HUES6 (cell line): ENCODE data around the gene MRPL21.
"Not testable (repeated sequence)": the region's sequence is repeated elsewhere in the genome, so short reads cannot be mapped to it uniquely, and the experiment has no call there.

Experiments
- H3K27ac ChIP-seq: 2 replicates; pipeline ENCODE4 v1.7.0; 2013; ENCODE audit warnings: low read depth, mild to moderate bottlenecking, low read length, inconsistent platforms
- H3K27me3 ChIP-seq: 2 replicates; pipeline ENCODE4 v1.6.1; 2013; ENCODE audit warnings: low read length; ENCODE audit not compliant: control insufficient read depth, insufficient read depth
- H3K36me3 ChIP-seq: 2 replicates; pipeline ENCODE4 v1.6.1; 2013; ENCODE audit warnings: low read length; ENCODE audit not compliant: control insufficient read depth, insufficient read depth
- H3K4me1 ChIP-seq: 2 replicates; pipeline ENCODE4 v1.6.1; 2013; ENCODE audit warnings: low read length; ENCODE audit not compliant: control insufficient read depth, insufficient read depth
- H3K4me3 ChIP-seq: 2 replicates; pipeline ENCODE4 v1.5.1; 2013; ENCODE audit warnings: low read depth, low read length
- H3K9ac ChIP-seq: one replicate; pipeline ENCODE4 v1.6.1; 2013; ENCODE audit warnings: mild to moderate bottlenecking, low read length
- H3K9me3 ChIP-seq: 2 replicates; pipeline ENCODE4 v1.6.1; 2013; ENCODE audit warnings: low read depth, low read length; ENCODE audit not compliant: control insufficient read depth, insufficient read depth

Gene MRPL21

DNA sequence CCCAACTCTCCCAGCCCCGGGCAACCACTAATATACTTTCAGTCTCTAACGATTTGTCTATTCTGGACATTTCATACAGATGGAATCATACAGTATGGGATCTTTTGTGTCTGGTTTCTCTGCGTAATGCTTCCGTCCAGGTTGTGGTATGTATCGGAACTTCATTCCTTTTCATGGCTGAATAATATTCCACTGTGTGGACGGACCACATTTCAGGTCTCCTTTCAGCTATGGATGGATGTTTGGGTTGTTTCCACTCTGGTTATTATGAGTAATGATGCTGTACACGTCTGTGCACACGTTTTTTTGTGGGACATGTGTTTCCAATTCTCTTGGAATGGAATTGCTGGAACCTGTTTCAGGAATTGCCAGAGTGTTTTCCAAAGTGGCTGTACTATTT lies 44.5 kb downstream of the MRPL21 start:
- H3K27ac ChIP-seq: no peak overlapping the region
- no peaks in the 10 kb centered on the region for H3K4me1 ChIP-seq
- no peaks in the 10 kb centered on the region for H3K36me3 ChIP-seq
- peaks cover 4% of the 10 kb centered on the region for H3K27me3 ChIP-seq
- H3K9ac ChIP-seq: no peak overlapping the region
- H3K4me3 ChIP-seq: no peak overlapping the region
- H3K9me3 ChIP-seq: peaks cover 18% of the 10 kb centered on the region

DNA sequence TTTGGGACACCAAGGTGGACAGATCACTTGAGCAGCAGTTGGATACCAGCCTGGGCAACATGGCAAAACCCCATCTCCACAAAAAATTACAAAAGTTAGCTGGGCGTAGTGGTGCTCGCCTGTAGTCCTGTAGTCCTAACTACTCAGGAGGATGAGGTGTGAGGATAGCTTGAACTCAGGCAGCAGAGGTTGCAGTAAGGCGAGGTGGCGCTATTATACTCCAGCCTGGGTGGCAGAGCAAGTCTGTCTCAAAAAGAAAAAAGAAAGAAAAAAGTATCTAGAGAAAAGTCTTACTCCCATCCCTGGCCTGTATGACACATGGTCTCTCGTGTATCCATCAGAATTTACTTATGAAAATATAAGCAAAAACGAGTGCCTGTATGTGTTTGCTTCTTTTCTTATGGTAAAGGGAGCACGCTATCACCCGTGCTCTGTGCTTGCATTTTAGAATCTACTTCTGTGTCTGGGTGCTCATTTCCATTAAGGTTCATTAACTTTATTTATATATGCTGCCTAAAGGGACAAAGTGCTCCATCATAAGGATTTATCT lies 46.5 kb downstream of the MRPL21 start:
- Histone ChIP-seq H3K27me3 (peaks cover 11% of the 10 kb centered on the region), H3K4me1 (no peaks in the 10 kb centered on the region), H3K36me3 (no peaks in the 10 kb centered on the region), H3K9me3 (peaks cover 5% of the 10 kb centered on the region), H3K4me3 (no peak overlapping the region), H3K9ac (no peak overlapping the region), H3K27ac (no peak overlapping the region)

DNA sequence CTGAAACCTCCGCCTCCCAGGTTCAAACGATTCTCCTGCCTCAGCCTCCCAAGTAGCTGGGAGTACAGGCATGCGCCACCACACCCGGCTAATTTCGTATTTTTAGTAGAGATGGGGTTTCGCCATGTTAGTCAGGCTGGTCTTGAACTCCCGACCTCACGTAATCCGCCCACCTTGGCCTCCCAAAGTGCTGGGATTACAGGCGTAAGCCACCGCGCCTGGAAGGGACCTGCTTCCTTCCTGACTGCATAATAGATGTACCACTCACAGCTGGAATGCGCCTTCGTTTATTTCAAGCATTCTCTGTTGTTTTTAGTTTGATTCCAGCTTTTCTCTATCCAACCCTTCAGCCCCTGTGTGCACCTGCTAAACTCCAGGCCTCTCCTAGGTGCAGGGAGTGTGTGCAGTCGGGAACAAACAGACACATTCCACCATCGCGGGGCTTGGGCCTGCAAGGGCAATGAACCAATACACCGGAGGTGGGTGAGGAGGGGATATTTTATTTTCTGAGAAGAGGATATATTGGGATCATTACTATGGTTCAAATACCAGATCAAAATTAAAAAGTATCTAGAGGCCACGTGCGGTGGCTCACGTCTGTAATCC lies 47.1 kb downstream of the MRPL21 start:
- H3K27me3 ChIP-seq: peaks cover 11% of the 10 kb centered on the region
- H3K36me3 ChIP-seq, H3K4me1 ChIP-seq, H3K9ac ChIP-seq, H3K9me3 ChIP-seq, H3K27ac ChIP-seq, H3K4me3 ChIP-seq: not testable (repeated sequence)

DNA sequence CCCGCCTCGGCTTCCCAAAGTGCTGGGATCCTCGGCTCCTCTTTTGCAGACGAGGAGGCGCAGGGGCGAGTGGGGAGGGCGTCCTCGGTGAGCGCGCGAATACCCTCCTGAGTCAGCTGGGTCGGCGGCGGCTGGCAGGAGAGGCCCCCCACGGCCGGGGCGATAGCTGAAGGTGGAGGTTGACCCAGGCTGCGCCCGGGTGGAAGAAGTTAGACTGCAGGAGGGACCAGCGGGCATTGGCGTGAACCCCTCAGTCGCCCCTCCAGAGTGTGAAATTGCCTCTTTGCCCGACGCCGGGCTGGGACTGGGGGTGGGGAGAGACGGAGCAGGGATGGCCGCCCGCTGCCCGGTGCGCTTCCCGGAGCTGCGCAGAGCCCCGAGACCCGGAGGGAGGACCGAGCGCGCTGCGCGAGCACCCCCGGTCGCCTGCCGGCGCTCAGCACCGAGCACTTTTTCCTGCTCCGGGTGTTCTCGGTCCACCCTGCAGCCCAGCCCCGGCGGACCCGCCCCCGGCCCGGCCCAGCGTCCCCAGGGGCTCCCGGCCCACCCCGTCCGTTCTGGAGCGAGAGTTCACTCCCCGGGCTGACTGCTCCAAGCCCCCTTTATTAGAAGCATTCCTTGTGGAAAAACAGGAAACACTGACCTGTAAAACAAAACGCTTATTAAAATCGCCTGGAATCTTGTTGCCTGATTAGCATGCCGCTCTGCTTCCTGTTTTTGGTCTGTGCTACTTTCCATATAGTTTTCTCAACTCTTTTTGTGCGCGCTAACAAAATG lies 48.2 kb downstream of the MRPL21 start:
- H3K27ac ChIP-seq: no peak overlapping the region
- peak overlapping the region; percentile 78 for H3K4me3 ChIP-seq
- H3K27me3 ChIP-seq: peaks cover 11% of the 10 kb centered on the region
- peak overlapping the region; percentile 51 for H3K9ac ChIP-seq
- peaks cover 5% of the 10 kb centered on the region for H3K9me3 ChIP-seq
- no peaks in the 10 kb centered on the region for H3K4me1 ChIP-seq
- no peaks in the 10 kb centered on the region for H3K36me3 ChIP-seq

DNA sequence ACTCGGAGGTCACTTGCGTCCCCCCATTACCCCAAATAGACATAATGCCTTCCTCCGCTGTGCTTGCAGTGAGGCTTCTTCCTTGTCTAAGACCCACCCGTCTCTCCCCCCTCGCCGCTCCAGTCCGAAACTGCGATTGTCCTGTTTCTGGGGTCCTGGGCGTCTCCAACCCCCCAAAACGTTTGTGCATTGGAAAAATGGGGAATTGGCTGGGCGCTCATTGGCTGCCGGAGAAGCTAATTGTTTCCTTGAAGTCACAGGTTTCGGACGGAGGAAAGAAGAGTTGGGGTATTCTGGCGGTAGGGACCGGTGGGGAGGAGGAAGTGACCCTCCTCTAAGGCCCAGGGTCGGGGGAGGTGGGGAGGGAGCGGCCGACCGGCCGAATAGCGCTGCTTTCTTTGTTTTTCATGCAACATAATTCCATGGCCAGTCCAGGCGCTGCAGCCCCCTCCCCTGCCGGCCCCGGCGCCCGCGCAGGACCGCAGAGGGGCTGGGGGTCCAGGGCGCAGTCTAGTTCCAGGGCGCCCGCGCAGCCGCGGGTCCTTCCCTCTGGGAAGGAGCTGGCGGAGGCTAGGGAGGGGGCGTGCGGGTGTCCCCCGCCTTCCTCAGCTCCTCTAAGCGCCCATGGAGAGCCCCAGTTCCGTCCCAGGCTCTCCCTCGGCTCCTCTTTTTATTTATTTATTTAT lies 49.2 kb downstream of the MRPL21 start:
- Histone ChIP-seq H3K9me3 (peaks cover 5% of the 10 kb centered on the region), H3K27ac (no peak overlapping the region), H3K27me3 (peaks cover 11% of the 10 kb centered on the region), H3K9ac (peak overlapping the region; percentile 23), H3K4me1 (no peaks in the 10 kb centered on the region), H3K4me3 (peak overlapping the region; percentile 78), H3K36me3 (no peaks in the 10 kb centered on the region)

DNA sequence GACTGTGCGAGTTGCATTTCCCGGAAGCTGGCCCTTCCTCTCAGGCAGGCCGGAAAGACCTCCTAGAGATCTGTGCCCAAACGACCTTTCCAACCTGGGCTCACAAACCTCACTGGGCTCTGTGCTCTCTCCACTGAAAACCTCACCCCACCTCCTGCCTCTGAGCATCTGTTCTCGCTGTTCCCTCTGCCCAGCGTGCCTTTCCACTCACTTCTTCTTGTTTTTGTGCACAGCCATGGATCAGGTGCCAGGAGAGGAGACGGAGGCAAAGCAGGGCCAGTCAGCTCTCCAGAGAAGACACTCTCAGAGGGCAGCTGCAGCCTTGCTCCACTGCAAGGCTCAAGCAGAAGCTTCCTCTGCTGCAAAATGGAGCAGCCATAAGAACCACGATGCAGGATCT lies 51.0 kb downstream of the MRPL21 start:
- H3K27me3 ChIP-seq: peaks cover 11% of the 10 kb centered on the region
- H3K4me1 ChIP-seq: no peaks in the 10 kb centered on the region
- H3K36me3 ChIP-seq: no peaks in the 10 kb centered on the region
- H3K9me3 ChIP-seq: no peaks in the 10 kb centered on the region
- H3K4me3 ChIP-seq: no peak overlapping the region
- H3K27ac ChIP-seq: no peak overlapping the region
- H3K9ac ChIP-seq: no peak overlapping the region

DNA sequence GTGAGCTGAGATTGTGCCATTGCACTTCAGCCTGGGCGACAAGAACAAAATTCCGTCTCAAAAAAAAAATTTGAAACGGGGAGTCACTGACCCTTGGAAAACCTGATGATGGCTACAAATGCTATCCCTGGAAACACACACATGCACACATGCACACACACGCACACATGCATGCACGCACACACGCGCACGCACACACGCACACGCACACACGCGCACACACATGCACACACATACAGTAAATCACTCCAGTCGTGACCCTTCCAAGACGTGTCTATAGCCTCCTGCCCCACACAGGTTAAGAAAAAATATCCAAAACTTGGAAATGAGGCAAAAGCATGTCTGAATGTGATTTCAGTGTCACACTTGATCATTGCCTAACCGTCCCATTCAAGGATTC lies 55.2 kb downstream of the MRPL21 start:
- H3K9ac ChIP-seq: no peak overlapping the region
- peaks cover 30% of the 10 kb centered on the region for H3K27me3 ChIP-seq
- no peaks in the 10 kb centered on the region for H3K9me3 ChIP-seq
- H3K4me1 ChIP-seq: peaks cover 10% of the 10 kb centered on the region
- H3K36me3 ChIP-seq: no peaks in the 10 kb centered on the region
- no peak overlapping the region for H3K27ac ChIP-seq
- H3K4me3 ChIP-seq: no peak overlapping the region

DNA sequence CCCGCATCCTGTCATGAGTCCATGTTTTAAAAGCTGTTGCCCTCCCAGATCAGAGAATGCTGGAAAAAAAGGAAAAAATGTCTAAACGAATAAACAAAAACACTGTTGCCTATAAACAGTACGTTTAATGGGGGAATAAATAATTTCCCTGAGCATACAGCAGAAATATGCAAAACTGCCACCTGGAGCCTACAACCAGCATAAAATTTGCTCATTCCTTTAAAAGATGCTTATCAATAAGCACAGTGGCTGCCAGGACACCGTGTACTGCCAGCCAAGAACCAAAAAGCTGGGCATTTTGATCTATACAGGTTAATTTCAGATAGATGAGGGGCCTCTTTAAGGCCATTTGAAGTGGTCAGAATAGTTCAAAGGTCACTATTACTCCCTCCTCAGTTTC lies 56.2 kb downstream of the MRPL21 start:
- H3K36me3 ChIP-seq: no peaks in the 10 kb centered on the region
- peaks cover 12% of the 10 kb centered on the region for H3K4me1 ChIP-seq
- no peaks in the 10 kb centered on the region for H3K9me3 ChIP-seq
- H3K9ac ChIP-seq: no peak overlapping the region
- no peak overlapping the region for H3K4me3 ChIP-seq
- H3K27me3 ChIP-seq: peaks cover 41% of the 10 kb centered on the region
- H3K27ac ChIP-seq: no peak overlapping the region

DNA sequence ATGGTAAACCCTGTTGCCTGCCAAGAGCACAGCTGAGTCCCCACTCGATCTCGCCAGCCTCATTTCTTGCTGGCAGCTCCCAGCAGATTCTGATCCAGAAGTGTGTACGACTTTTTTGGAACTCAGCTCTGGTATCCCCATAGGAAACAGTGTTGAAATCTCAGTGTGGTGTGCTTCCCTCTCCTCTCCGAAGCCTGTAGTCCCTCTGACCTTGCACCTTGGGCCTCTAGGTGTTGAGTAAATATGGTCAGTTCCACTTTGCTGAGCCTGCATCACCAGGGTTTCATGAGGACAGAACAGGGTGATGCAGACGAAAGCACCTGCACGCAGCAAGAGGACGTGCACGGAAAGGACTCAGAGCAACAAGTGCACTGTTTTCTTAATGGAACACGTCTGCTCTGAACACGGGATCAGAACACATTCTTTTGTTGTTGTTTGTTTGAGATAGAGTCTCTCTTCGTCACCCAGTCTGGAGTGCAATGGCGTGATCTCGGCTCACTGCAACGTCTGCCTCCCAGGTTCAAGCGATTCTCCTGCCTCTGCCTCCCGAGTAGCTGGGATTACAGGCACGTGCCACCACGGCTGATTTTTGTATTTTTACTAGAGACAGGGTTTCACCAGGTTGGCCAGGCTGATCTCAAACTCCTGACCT lies 58.2 kb downstream of the MRPL21 start:
- H3K9me3 ChIP-seq: no peaks in the 10 kb centered on the region
- H3K27ac ChIP-seq: no peak overlapping the region
- no peak overlapping the region for H3K9ac ChIP-seq
- H3K27me3 ChIP-seq: peaks cover 57% of the 10 kb centered on the region
- no peaks in the 10 kb centered on the region for H3K36me3 ChIP-seq
- H3K4me1 ChIP-seq: peaks cover 12% of the 10 kb centered on the region
- H3K4me3 ChIP-seq: no peak overlapping the region

DNA sequence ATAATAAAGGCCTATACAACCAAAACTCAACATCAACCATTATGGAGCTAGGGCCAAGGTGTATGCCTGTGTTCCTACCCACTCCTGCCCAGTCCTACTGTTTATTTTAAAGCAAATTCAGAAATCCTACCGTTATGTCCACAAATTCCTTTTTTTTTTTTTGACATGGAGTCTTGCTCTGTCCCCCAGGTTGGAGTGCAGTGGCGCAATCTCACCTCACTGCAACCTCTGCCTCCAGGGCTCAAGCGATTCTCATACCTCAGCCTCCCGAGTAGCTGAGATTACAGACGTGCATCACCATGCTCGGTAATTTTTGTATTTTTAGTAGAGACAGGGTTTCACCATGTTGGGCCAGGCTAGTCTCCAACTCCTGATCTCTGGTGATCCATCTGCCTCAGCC lies 58.8 kb downstream of the MRPL21 start:
- Histone ChIP-seq H3K27me3 (peaks cover 64% of the 10 kb centered on the region), H3K27ac (no peak overlapping the region), H3K9me3 (no peaks in the 10 kb centered on the region), H3K36me3 (no peaks in the 10 kb centered on the region), H3K4me3 (no peak overlapping the region), H3K4me1 (peaks cover 12% of the 10 kb centered on the region), H3K9ac (no peak overlapping the region)
